Lung (tissue), 12 donors: ENCODE measurements around the gene EIF2B1. TPM values are rescaled to one million over a fixed set of nuclear protein-coding genes. Genes with fewer than 3 reads are reported as not detected.
"Not testable (repeated sequence)": the region's sequence is repeated elsewhere in the genome, so short reads cannot be mapped to it uniquely, and the experiment has no call there.

Experiments
- ATAC-seq: fragments of 200-7000 bp; cut with Tn5 transposase; one replicate; pipeline ENCODE4 v1.9.1; 2020; ENCODE audit warnings: moderate number of reproducible peaks; ENCODE audit not compliant: insufficient read depth, low FRiP score
- DNase-seq, 3 donors: peaks; one replicate each; pipeline ENCODE4 v3.0.0-alpha.2; 2013 to 2017
- H3K27ac ChIP-seq, 2 donors: one replicate each; pipeline ENCODE4 v1.5.1; 2013; ENCODE audit warnings: mild to moderate bottlenecking in 2 of 2, moderate library complexity in 2 of 2, control low read depth in 1 of 2, inconsistent platforms in 1 of 2, low read depth in 1 of 2, low read length in 1 of 2
- H3K27me3 ChIP-seq, 3 donors: one replicate each; pipeline ENCODE4 v1.5.1; 2013; ENCODE audit warnings: low read length in 2 of 3; ENCODE audit not compliant: control insufficient read depth in 3 of 3, insufficient read depth in 3 of 3
- H3K36me3 ChIP-seq, 4 donors: one replicate each; pipeline ENCODE4 v1.5.1; 2013; ENCODE audit warnings: low read length in 4 of 4, mild to moderate bottlenecking in 1 of 4, moderate library complexity in 1 of 4; ENCODE audit not compliant: control insufficient read depth in 4 of 4, insufficient read depth in 4 of 4
- H3K4me1 ChIP-seq, 5 donors: one replicate each; pipeline ENCODE4 v1.5.1; 2013; ENCODE audit warnings: low read length in 5 of 5, mild to moderate bottlenecking in 2 of 5, moderate library complexity in 1 of 5; ENCODE audit not compliant: control insufficient read depth in 5 of 5, insufficient read depth in 5 of 5
- H3K4me3 ChIP-seq: one replicate; pipeline ENCODE4 v1.5.1; 2013; ENCODE audit warnings: mild to moderate bottlenecking, control low read depth, moderate library complexity
- H3K9ac ChIP-seq, 2 donors: one replicate each; pipeline ENCODE4 v1.5.1; 2013; ENCODE audit warnings: low read length in 2 of 2, control low read depth in 1 of 2; ENCODE audit not compliant: insufficient read depth in 1 of 2
- H3K9me3 ChIP-seq, 4 donors: one replicate each; pipeline ENCODE4 v1.5.1; 2013; ENCODE audit warnings: low read length in 3 of 4, mild to moderate bottlenecking in 1 of 4, moderate library complexity in 1 of 4; ENCODE audit not compliant: control insufficient read depth in 4 of 4, insufficient read depth in 3 of 4
- CTCF ChIP-seq: IDR thresholded peaks from 2 replicates; pipeline ENCODE4 v1.5.1; 2012; ENCODE audit warnings: mild to moderate bottlenecking; ENCODE audit errors: control extremely low read depth, extremely low read depth
- WGBS, 2 donors: extraction: QIAGEN DNeasy Blood & Tissue Kit; methylation state at CpG; one replicate each; pipeline ENCODE4 v1.1.7; 2013; 5-methylcytosine and 5-hydroxymethylcytosine counted together
- polyA plus RNA-seq, 2 donors: library from polyadenylated mRNA; stranded (reverse); fragments of 200-250 nt; gene quantifications; one replicate each; pipeline ENCODE4 v1.2.1, GENCODE V29; 2013
- total RNA-seq, 2 donors: library from RNA; depleted of rRNA in 1 of 2; stranded (reverse); fragments of >200 nt in 1 of 2; gene quantifications; one replicate each; pipeline ENCODE4 v1.2.1, GENCODE V29; 2014 to 2021
- donor health status: control.
- donor health status: control.
- donor health status: Bipolar disorder and iron deficiency.
- donor health status: healthy.
- donor health status: DM: yes; HTN: yes; CAD: no.

Gene EIF2B1
- total and polyA plus RNA-seq, 4 donors = 25.6 to 48.1 (median 33.1) TPM

GRCh38 chr12:123608182-123608581, 25.3 kb downstream of the EIF2B1 start:
- 95 to 96% methylated on average over 8 of the region's 8 CpGs for WGBS, 2 donors
- DNase-seq (no peak), ATAC-seq (no peak)
- TF ChIP-seq CTCF = no peak
- no peak overlapping the region for H3K4me3 ChIP-seq
- no peak overlapping the region for H3K9ac ChIP-seq
- H3K36me3 ChIP-seq = peaks cover 30 to 54% (median 39%) of the 10 kb centered on the region in 4 donors
- no peaks in the 10 kb centered on the region for H3K27me3 ChIP-seq
- no peak overlapping the region for H3K27ac ChIP-seq
- no peaks in the 10 kb centered on the region for H3K9me3 ChIP-seq
- peaks cover 0 to 1% (median 0%) of the 10 kb centered on the region in 5 donors for H3K4me1 ChIP-seq

GRCh38 chr12:123607756-123608155, 25.7 kb downstream of the EIF2B1 start:
- no peak overlapping the region for H3K4me3 ChIP-seq
- WGBS, 2 donors = 87% methylated on average over 4 of the region's 4 CpGs
- H3K9ac ChIP-seq = no peak overlapping the region
- H3K9me3 ChIP-seq = no peaks in the 10 kb centered on the region
- no peaks in the 10 kb centered on the region for H3K27me3 ChIP-seq
- H3K36me3 ChIP-seq = peaks cover 28 to 49% (median 36%) of the 10 kb centered on the region in 4 donors
- ATAC-seq = no peak
- DNase-seq = no peak
- TF ChIP-seq CTCF = no peak
- peaks cover under 1 to 5% (median 4%) of the 10 kb centered on the region in 5 donors for H3K4me1 ChIP-seq
- H3K27ac ChIP-seq = no peak overlapping the region

GRCh38 chr12:123603495-123603894, 30.0 kb downstream of the EIF2B1 start:
- Histone ChIP-seq H3K36me3 (peaks cover 12 to 27% (median 23%) of the 10 kb centered on the region in 4 donors), H3K4me1 (peaks cover 2 to 11% (median 8%) of the 10 kb centered on the region in 5 donors)
- not testable (repeated sequence) for DNase-seq, H3K4me3 ChIP-seq, H3K27me3 ChIP-seq, H3K27ac ChIP-seq, H3K9me3 ChIP-seq, H3K9ac ChIP-seq, ATAC-seq
- WGBS, 2 donors = 88 to 91% methylated on average over 11 of the region's 11 CpGs

- no peak for TF ChIP-seq CTCF
- H3K9ac ChIP-seq = peak overlapping the region; percentile 53 to 65
- no peaks in the 10 kb centered on the region for H3K9me3 ChIP-seq
- H3K4me1 ChIP-seq = peaks cover 2 to 11% (median 8%) of the 10 kb centered on the region in 5 donors
- H3K27ac ChIP-seq = peak overlapping the region in 1 of 2 donors; percentile 92
- H3K36me3 ChIP-seq = peaks cover 8 to 28% (median 20%) of the 10 kb centered on the region in 4 donors
- WGBS, 2 donors = 12 to 15% methylated on average over 7 of the region's 7 CpGs
- H3K27me3 ChIP-seq = no peaks in the 10 kb centered on the region
- peak overlapping the region; percentile 90 for H3K4me3 ChIP-seq
- ATAC-seq (peak; percentile 7), DNase-seq (no peak)
Measured at GRCh38 chr12:123602651-123603195, 30.8 kb downstream of the EIF2B1 start.
